ENCODE results near the gene LONRF2. TPM values are rescaled to one million over a fixed set of nuclear protein-coding genes. Genes with fewer than 3 reads are reported as not detected.
A peak's percentile ranks its signal among the peaks of the same experiment; 100 is the strongest.
"Not testable (repeated sequence)": the region's sequence is repeated elsewhere in the genome, so short reads cannot be mapped to it uniquely, and the experiment has no call there.

LONRF2 gene
- total and polyA plus RNA-seq, 8 donors: 2.5 to 4.6 (median 3.4) TPM

DNA sequence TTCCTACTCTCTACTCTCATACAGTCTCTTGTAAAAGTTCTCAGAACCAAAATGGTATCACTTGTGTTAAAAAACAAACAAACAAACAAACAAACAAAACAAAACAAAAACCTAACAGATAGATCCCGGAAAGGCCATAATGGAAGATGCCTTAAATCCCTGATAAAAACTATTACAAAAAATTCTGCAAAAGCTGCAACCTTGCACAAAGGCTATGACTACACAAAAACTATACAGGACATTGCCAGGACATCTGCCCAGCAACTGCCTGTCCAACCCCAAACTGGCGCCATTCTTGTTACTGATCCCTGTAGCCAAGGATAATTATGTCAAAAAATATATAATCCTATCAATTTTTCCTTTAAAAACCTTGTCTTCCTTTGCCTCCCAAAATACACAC, 36.3 kb upstream of the LONRF2 start:
- TF ChIP-seq, protein P1, sequence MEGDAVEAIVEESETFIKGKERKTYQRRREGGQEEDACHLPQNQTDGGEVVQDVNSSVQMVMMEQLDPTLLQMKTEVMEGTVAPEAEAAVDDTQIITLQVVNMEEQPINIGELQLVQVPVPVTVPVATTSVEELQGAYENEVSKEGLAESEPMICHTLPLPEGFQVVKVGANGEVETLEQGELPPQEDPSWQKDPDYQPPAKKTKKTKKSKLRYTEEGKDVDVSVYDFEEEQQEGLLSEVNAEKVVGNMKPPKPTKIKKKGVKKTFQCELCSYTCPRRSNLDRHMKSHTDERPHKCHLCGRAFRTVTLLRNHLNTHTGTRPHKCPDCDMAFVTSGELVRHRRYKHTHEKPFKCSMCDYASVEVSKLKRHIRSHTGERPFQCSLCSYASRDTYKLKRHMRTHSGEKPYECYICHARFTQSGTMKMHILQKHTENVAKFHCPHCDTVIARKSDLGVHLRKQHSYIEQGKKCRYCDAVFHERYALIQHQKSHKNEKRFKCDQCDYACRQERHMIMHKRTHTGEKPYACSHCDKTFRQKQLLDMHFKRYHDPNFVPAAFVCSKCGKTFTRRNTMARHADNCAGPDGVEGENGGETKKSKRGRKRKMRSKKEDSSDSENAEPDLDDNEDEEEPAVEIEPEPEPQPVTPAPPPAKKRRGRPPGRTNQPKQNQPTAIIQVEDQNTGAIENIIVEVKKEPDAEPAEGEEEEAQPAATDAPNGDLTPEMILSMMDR (IDR thresholded peaks at IDR 0.05): no peak
- H3K4me1 ChIP-seq: no peaks in the 10 kb centered on the region

DNA sequence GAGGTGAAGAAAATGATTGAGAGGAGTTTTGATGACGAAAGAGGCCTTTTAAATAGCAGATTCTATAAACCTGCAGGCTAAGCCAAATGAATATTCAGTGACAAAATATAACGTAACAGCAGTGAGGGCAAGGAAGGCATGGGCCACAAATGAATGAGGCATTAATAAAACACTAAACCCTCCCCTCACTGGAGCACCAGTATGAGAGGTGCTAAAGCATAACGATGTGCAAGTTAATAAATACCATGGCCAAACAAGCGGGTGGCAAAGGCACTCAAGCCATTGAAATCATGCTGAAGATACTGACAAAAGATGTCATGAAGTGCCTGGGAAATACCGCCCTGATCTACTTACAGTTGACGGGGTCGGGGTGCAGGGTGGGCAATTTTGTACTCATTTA, 30.2 kb upstream of the LONRF2 start:
- H3K27me3 ChIP-seq: no peaks in the 10 kb centered on the region
- DNase-seq (peak in 1 of 4 donors; percentile 15), ATAC-seq (no peak)
- H3K4me1 ChIP-seq: no peaks in the 10 kb centered on the region
- no peak overlapping the region for H3K4me3 ChIP-seq
- intact Hi-C loops (cut with DNase I): no loop called here
- TF ChIP-seq, protein P1 (IDR thresholded peaks at IDR 0.05): no peak
- no peaks in the 10 kb centered on the region for H3K9me3 ChIP-seq
- H3K27ac ChIP-seq: no peak overlapping the region
- no peaks in the 10 kb centered on the region for H3K36me3 ChIP-seq

More for the DNA sequence above, 36.3 kb upstream of the LONRF2 start:
- Histone ChIP-seq H3K4me3 (no peak overlapping the region), H3K9me3 (peaks cover 0 to 29% of the 10 kb centered on the region in 2 donors), H3K36me3 (no peaks in the 10 kb centered on the region), H3K27ac (no peak overlapping the region), H3K27me3 (no peaks in the 10 kb centered on the region)
- no peak for DNase-seq
- ATAC-seq: no peak
- intact Hi-C loops (cut with DNase I): no loop called here

DNA sequence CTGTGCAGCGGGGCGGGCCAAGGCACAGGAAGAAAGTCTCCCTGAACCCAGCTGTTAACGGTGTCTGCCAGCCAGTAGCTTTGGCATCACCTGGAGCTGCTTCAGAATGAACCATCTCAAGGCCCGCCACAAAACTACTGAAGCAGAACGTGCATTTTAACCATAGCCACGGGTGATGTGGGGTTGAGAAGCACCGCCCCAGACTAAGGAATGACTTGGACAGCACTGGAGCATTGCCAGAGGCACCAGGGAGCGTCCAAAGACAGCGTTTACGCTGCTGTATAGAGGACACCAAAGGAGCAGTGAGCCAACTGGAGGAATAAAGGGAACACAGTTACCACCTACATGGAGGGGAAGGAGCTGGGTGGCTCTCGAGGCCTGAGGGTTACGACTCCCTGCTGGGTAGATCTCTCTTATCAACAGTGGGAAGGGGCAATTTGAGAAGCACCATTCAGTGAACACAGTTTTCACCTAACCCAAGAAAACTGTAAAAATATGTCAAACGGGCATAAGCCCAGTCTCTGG, 28.4 kb upstream of the LONRF2 start:
- no peaks in the 10 kb centered on the region for H3K36me3 ChIP-seq
- intact Hi-C loops (cut with DNase I): no loop called here
- DNase-seq: no peak
- no peaks in the 10 kb centered on the region for H3K27me3 ChIP-seq
- no peak overlapping the region for H3K27ac ChIP-seq
- no peak overlapping the region for H3K4me3 ChIP-seq
- H3K9me3 ChIP-seq: no peaks in the 10 kb centered on the region
- TF ChIP-seq, protein P1 (IDR thresholded peaks at IDR 0.05): no peak
- ATAC-seq: no peak
- no peaks in the 10 kb centered on the region for H3K4me1 ChIP-seq

DNA sequence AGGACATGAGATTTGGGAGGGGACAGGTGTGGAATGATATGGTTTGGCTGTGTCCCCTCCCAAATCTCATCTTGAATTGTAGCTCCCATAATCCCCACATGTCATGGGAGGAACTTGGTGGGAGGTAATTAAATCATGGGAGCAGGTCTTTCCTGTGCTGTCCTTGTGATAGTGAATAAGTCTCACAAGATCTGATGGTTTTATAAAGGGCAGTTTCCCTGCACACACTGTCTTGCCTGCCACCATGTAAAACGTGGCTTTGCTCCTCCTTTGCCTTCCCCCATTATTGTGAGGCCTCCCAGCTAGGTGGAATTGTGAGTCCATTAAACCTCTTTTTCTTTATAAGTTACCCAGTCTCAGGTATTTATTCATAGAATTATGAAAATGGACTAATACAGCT, 22.8 kb upstream of the LONRF2 start:
- H3K4me3 ChIP-seq; H3K27ac ChIP-seq; H3K9me3 ChIP-seq; H3K4me1 ChIP-seq; ATAC-seq; H3K27me3 ChIP-seq; H3K36me3 ChIP-seq; DNase-seq; intact Hi-C loops (cut with DNase I): not testable (repeated sequence)

DNA sequence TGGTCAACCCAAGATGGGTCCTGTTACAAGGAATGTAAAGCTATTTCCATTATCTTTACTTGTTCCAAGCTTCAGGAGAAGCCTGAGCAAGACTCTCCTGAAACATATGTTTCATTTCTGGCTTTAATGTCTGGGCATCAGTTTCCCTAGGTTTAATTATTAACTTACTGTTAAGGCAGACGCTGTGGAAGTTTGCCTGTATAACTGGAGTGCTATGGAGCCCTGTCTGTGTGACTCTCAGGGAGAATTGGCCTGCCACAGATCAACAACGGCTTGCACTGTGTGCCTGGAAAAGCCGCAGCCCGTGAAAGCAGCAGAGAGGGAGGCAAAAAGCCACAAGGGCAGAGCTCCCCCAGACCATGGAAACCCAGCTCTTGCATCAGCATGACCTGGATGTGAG, 22.1 kb upstream of the LONRF2 start:
- no peak overlapping the region for H3K4me3 ChIP-seq
- TF ChIP-seq, protein P1 (IDR thresholded peaks at IDR 0.05): no peak
- no peak for ATAC-seq
- no peaks in the 10 kb centered on the region for H3K9me3 ChIP-seq
- DNase-seq: no peak
- no peaks in the 10 kb centered on the region for H3K4me1 ChIP-seq
- intact Hi-C loops (cut with DNase I): no loop called here
- H3K36me3 ChIP-seq: no peaks in the 10 kb centered on the region
- H3K27me3 ChIP-seq: peaks cover 0 to 9% of the 10 kb centered on the region in 2 donors
- no peak overlapping the region for H3K27ac ChIP-seq

DNA sequence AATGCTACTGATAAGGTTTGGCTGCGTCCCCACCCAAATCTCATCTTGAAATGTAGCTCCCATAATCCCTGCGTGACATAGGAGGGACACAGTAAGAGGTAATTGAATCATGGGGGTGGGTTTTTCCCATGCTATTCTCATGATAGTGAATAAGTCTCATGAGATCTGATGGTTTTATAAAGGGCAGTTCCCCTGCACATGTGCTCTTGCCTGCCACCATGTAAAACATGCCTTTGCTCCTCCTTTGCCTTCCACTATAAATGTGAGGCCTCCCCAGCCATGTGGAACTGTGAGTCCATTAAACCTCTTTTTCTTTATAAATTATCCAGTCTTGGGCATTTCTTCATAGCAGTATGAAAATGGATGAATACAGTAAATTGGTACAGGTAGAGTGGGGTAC, 20.2 kb upstream of the LONRF2 start:
- H3K9me3 ChIP-seq; H3K4me3 ChIP-seq; H3K36me3 ChIP-seq; ATAC-seq; H3K4me1 ChIP-seq; intact Hi-C loops (cut with DNase I); H3K27ac ChIP-seq; DNase-seq: not testable (repeated sequence)
- H3K27me3 ChIP-seq: peaks cover 0 to 22% of the 10 kb centered on the region in 2 donors

Measured in left lung (tissue), 10 donors.